Activated T-cell treated with anti-CD3 and anti-CD28 coated beads, Interleukin-2, amount 50 U/mL, for 48 hours (primary cell): ENCODE data around the gene SLC9A5.

Experiments used
- DNase-seq, 2 experiments: peaks; one replicate each; pipeline ENCODE4 v3.0.0-alpha.2; 2020

The SLC9A5 gene

DNA sequence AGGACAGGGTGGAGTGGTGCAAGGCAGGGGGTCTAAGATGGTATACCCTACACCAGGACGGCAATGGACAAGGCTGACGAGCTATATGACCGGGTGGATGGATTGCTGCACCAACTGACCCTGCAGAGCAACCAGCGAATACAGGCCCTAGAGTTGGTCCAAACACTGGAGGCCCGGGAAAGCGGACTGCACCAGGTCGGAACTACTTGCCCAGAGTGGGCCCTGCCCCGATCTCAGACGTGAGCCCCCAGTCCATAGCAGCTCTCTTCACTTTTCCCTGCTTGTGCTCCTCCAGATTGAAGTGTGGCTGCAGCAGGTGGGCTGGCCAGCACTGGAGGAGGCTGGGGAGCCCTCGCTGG is 33.6 kb downstream of the SLC9A5 start:
- DNase-seq = no peak

DNA sequence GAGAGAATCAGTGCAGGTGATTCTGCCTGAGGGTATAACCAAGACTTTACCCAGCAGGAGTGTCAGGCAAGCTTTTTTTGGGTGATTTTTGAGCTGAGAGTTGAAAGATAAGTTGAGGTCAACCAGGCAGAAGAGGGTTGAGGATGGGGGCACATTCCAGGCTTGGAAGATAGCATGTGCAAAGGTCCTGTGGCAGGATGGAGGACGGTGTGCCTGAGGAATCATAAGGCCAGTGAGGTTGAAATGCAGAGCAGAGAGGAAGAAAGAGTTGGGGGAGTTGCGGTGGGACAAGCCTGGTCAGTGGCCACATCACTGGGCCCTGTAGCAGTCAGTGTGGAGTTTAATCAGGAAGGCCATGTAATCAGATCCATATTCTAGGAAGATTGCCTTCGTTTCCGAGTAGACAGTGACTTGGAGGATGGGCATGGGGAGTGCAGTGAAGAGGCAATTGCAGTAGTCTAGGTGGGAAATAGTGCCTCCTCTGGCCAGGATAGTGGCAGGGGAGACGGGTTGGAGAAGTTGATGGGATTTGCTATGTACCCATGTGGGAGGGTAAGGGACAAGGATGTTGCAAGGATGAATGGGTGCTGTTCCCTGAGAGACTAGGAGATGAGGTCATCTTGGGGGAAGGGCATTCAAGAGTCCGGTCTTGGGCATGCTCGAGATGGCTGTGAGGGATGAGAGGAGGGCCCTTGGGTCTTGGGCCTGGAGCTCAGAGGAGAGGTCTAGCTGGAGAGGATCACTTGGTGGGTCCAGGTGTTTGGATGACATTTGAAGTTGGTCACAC is 34.5 kb downstream of the SLC9A5 start:
- DNase-seq = no peak

DNA sequence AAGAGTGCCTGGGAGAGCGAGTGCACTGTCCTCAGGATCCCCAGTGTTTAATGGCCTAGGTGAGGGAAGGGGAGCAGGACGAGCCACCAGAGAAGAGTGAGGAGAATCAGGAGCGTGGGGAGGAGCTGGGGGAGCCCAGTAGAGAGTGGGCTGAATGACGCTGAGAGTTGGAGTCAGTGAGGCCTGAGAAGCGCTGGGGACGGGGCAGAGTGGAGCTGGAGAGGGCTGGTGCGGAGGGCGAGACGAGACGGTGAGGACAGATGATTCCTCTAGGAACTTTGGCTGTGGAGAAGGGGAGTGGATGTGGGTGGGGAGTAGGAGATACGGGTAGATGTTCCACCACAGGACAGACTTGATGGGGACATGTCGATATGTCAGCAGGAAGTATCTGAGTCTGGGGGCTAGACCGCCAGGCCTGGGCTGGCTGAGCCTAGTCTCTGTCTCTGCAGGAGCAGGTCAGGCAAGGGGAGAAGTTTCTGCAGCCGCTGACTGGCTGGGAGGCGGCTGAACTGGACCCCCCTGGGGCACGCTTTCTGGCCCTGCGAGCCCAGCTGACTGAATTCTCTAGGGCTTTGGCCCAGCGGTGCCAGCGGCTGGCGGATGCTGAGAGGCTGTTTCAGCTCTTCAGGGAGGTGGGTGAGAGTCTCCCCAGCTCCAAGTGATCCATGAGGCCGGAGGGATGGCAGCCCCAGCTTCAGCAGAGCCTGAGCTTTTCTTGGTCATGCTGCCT is 35.2 kb downstream of the SLC9A5 start:
- no peak for DNase-seq

DNA sequence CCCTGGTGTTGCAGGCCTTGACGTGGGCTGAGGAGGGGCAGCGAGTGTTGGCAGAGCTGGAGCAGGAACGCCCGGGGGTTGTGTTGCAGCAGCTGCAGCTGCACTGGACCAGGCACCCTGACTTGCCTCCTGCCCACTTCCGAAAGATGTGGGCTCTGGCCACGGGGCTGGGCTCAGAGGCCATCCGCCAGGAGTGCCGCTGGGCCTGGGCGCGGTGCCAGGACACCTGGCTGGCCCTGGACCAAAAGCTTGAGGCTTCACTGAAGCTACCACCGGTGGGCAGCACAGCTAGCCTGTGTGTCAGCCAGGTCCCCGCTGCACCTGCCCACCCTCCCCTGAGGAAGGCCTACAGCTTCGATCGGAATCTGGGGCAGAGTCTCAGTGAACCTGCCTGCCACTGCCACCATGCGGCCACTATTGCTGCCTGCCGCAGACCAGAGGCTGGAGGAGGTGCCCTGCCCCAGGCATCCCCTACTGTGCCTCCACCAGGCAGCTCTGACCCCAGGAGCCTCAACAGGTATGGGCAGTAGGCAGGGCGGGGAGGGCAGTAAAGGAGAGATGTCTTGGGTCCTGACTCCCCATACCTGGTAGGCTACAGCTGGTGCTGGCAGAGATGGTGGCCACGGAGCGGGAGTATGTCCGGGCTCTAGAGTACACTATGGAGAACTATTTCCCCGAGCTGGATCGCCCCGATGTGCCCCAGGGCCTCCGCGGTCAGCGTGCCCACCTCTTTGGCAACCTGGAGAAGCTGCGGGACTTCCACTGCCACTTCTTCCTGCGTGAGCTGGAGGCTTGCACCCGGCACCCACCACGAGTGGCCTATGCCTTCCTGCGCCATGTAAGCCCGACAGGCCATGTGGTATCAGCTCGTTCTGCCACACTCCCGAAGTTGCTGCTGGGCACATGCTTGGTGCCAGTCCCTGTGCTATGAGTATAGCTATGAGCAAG is 36.2 kb downstream of the SLC9A5 start:
- DNase-seq = no peak

GRCh38 chr16:67286441-67287235 is 37.9 kb downstream of the SLC9A5 start:
- DNase-seq = no peak

- DNase-seq = no peak
These were observed 39.2 kb downstream of the SLC9A5 start for GRCh38 chr16:67287960-67288359.

DNA sequence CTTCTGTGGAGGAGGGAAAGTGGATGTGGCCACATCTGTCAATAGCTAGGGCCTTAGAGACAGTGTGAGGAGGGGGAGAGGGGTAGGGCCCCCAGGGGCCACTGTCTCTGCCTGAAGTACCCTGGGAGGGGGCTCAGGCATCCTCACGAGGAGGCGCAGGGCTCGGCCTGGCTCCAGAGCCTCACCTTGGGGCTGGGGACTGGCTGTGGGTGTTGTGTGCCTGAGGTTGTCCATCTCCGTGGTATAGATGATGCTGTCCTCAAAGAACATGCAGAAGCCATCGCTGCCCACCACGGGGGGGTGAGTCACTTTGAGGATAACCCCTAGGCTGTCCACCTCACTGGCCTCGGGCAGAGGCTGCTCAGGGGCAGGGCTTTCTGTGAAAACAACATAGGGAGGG is 42.7 kb downstream of the SLC9A5 start:
- no peak for DNase-seq

DNA sequence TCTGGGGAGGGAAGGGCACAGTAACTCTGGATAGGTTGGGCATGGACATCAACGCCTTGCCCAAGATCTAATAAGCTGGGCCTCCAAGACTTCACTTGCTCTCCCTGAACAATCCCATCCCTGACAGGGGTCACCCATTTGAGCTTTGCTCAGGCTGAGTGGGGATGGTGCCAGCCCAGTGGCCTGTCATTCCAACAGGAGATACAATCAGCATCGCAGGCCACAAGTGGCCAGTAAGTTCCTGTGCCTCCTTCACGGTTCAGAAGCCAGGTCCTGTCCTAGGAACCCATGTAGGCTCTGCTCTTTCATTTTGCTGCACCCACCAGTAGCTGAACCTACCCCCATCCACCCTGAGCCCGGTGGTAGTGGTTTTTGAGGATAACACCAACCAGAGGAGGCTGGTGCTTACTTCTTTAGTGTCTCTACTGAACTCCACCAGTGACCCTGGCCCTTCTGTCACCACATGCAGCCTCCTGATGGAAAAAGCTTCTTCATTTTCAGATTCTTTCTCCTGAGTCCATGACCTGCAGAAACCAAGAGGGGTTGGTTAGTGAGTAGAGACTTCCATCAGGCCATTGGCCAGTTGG is 45.5 kb downstream of the SLC9A5 start:
- DNase-seq = no peak

- DNase-seq = no peak
These were observed 46.2 kb downstream of the SLC9A5 start for GRCh38 chr16:67294938-67295361.

DNA sequence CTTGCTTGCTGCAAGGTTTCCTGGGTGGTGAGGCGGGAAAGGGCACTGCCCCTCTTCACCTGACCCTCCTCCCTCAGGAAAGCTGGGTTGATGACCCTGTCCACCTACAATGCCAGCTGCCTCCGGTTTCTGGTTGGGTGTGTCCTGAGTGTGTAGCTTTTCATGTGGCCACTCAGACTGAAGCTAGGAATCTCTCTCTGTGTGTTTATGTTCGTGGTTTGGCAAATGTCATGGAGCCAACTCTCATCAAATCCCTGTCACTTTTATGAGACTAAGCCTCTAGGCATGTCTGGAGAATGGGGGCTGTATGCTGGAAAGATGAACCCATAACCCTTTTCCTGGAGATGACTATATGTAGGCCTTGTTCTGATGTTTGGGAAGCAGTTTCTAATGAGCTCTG is 47.6 kb downstream of the SLC9A5 start:
- DNase-seq = no peak

- DNase-seq = no peak
These were observed 49.5 kb downstream of the SLC9A5 start for GRCh38 chr16:67298277-67298676.

DNA sequence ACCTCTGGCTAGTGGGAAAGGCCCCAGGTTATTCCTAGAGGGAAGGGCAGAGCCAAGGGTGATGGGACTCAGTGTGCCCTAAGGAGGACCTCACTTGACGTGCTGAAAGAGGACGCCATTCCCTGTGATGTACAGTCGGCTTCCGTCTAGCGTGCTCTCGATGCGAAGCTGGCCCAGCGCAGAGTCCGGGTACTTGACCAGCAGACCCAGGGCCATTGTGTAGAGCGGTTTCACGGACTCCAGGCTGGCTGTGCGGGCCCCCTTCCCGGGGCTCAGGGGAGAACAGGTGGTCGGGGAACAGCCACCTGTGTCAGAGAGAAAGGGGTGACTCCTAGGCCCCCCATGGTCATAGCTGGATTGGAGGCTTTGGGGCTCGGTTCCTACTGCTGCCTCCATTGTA is 50.5 kb downstream of the SLC9A5 start:
- no peak for DNase-seq

- DNase-seq = no peak
These were observed 52.5 kb downstream of the SLC9A5 start for GRCh38 chr16:67301080-67301782.

DNA sequence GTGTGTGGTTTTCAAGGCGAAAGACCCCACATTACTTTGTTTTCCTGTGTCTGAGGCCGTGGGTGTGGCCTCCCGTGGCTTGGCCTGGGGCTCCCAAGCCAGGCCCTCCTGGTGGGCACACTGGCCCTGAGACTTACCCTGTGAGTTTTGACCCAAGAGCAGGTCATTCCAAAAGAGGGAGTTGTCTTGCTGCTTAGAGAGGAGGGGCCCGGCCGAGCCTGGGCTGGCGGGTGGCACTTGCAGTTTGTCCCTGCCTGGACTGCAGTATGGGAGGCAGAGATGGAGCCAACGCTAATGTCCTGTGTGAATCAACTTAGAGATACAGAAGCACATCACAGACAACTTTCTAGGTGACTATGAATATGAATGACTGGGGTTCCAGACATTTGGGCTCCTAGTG is 53.3 kb downstream of the SLC9A5 start:
- no peak for DNase-seq

DNA sequence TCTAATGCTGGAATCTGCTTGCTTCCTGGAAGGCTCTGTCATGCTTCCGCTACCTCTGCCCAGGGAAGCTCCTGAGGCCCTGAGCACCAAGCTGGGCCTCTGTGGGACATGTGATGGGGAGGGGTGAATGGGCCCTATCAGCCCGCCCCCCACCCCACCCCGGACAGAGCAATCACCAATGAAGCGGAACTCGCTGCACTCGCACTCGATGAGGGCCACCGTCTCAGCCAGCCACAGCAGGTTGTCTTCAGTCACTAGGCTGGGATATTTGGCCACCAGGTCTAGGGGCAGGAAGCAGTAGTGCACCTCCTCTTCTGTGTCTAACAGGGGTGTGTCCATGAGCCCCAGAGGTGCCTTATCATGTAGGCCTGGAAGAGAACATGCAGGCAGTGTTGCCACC is 54.2 kb downstream of the SLC9A5 start:
- DNase-seq = no peak

DNA sequence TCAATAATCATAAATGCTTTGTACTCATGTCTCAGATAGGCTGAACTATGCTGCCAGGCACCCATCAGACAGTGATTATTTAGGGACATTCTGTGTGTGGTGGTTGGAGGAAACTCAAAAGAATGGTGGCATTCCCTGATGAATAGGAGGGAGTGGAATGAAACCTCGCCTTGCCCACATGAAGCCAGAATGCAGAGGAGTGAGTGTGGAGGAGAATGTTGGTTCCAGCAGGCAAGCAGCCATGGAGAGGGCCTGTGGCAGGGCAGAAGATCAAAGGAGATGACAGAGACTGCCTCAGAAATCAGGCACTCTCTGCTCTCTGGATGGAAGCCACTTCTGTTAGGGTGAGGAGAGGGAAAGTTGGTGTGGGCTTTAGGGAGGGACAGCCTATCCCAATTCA is 55.2 kb downstream of the SLC9A5 start:
- DNase-seq = no peak

DNA sequence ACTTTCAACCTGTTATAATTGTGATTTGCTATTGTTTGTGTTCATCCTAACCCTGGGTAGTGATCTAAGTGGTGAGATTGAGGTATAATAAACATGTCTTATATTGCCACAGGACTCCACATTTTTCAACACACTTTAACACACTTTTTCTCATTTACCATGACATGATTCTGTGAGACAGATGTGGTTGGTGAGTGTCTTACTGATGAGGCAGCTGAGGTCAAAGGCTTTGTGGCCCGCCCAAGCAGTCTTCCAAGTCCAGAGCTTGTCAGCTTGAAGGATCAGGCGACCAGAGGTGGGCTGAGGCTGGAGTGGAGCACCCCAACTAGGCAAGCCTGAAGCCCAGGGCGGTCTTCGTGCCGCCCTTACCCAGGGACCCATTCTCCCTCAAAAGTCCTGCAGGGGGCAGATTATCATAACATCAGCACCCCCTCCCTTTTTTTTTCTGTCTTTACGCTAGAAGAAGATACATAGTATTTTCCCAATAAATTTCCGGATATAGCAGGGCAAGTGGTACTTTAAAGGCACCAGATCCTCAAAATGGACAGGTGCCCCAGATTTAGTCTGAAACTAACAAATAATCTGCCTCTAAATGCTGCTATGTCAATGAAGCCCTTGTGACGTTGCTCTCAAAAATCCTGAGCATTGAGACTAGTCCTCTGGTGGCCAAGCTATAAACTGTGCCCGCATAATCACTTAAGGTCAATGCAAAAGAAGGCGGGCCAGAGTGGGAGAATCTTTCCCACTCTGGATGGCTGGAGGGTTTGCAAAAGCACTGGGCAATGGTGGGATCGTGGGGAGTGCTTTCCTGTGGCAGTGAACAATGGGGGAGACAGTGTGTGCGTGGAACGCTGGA is 56.7 kb downstream of the SLC9A5 start:
- DNase-seq = no peak

GRCh38 chr16:67310561-67310960 is 61.8 kb downstream of the SLC9A5 start:
- no peak for DNase-seq

DNA sequence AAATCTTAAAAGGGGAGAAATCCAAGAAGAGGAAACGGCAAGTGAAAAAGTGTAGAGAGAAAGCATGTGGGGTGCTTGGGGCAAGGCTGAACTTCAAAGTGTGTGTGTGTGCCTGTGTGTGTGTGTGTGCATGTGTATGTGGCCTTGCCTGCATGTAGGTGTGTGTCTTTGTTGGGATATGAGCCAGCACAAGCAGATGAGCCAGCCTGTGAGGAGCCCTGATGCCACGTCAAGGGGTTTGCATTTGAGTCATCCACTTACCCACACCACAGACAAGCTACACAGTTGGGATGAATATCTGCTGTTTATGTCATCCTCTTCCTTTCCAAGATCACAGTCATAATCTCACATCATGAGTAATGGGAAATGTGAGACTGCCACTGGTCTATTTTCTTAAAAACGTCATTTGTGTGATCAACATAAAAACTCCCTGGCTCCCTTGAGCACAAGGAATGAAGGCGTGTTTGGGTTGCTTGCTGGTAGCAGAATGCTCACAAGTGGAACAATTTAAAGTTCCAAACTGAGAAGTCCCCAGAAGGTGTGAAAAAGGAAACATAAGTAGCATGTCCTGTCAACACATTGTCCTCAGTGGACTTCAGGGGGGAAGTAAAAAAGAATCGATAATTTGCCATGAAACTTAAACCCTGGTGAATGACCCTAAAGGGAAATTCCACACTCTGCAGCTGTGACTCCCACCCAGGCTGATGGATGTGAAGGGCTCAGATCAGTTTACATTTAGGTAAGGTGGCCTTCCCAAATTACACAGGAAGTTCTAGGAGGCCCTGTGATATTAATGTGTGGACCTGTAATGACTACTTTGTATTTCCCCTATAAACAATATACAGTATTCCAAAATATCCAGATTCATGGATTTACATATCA is 63.1 kb downstream of the SLC9A5 start:
- DNase-seq = peak; percentile 86 to 89
